Middle frontal gyrus (tissue), 1 donor: ENCODE measurements around the gene CDC42SE2.
"Not testable (repeated sequence)": the region's sequence is repeated elsewhere in the genome, so short reads cannot be mapped to it uniquely, and the experiment has no call there.

Experiments
- DNase-seq: peaks from one replicate; pipeline ENCODE4 v3.0.0-alpha.2; 2015; ENCODE audit warnings: low spot score; ENCODE audit errors: extremely low spot score

CDC42SE2 gene

GRCh38 chr5:131277875-131278740, 14.3 kb downstream of the CDC42SE2 start:
- no peak for DNase-seq

- not testable (repeated sequence) for DNase-seq
Observed at GRCh38 chr5:131278741-131279124, 14.9 kb downstream of the CDC42SE2 start.

GRCh38 chr5:131279204-131279603, 15.4 kb downstream of the CDC42SE2 start:
- DNase-seq = no peak

GRCh38 chr5:131280417-131280816, 16.6 kb downstream of the CDC42SE2 start:
- DNase-seq = no peak

GRCh38 chr5:131281133-131281867, 17.4 kb downstream of the CDC42SE2 start:
- DNase-seq = no peak

GRCh38 chr5:131281868-131282234, 18.0 kb downstream of the CDC42SE2 start:
- DNase-seq = no peak

- DNase-seq = no peak
Observed at GRCh38 chr5:131282235-131282634, 18.4 kb downstream of the CDC42SE2 start.

- DNase-seq = no peak
Observed at GRCh38 chr5:131285703-131286399, 22.0 kb downstream of the CDC42SE2 start.

GRCh38 chr5:131286400-131286715, 22.5 kb downstream of the CDC42SE2 start:
- DNase-seq = no peak

GRCh38 chr5:131288328-131288727, 24.5 kb downstream of the CDC42SE2 start:
- DNase-seq = no peak

- DNase-seq = no peak
Observed at GRCh38 chr5:131289738-131290137, 25.9 kb downstream of the CDC42SE2 start.

GRCh38 chr5:131296213-131296672, 32.4 kb downstream of the CDC42SE2 start:
- DNase-seq = no peak

- DNase-seq = no peak
Observed at GRCh38 chr5:131297886-131298285, 34.0 kb downstream of the CDC42SE2 start.

GRCh38 chr5:131299465-131299864, 35.6 kb downstream of the CDC42SE2 start:
- DNase-seq = no peak

- no peak for DNase-seq
Observed at GRCh38 chr5:131302506-131302905, 38.7 kb downstream of the CDC42SE2 start.

GRCh38 chr5:131303537-131303936, 39.7 kb downstream of the CDC42SE2 start:
- no peak for DNase-seq

GRCh38 chr5:131304414-131304813, 40.6 kb downstream of the CDC42SE2 start:
- no peak for DNase-seq

GRCh38 chr5:131305138-131305689, 41.4 kb downstream of the CDC42SE2 start:
- DNase-seq = no peak

GRCh38 chr5:131305906-131306305, 42.1 kb downstream of the CDC42SE2 start:
- no peak for DNase-seq

GRCh38 chr5:131312235-131312772, 48.5 kb downstream of the CDC42SE2 start:
- not testable (repeated sequence) for DNase-seq

GRCh38 chr5:131316026-131316425, 52.2 kb downstream of the CDC42SE2 start:
- DNase-seq = no peak
